OCI-LY1 (cell line): ENCODE results near the gene GANAB.

Experiments used
- H2AFZ ChIP-seq: fragments of 200-600 bp; sonication (generic), shearing (Covaris generic); 2 replicates; pipeline ENCODE4 v1.6.0; 2014; ENCODE audit warnings: antibody characterized with exemption, mild to moderate bottlenecking, low read length
- H3F3A ChIP-seq: fragments of 200-600 bp; sonication (generic), shearing (Covaris generic); 2 replicates; pipeline ENCODE4 v1.6.0; 2014; ENCODE audit warnings: mild to moderate bottlenecking, antibody characterized with exemption, low read length, moderate library complexity; ENCODE audit not compliant: insufficient read depth
- H3K27ac ChIP-seq: fragments of 200-600 bp; sonication (generic); 2 replicates; pipeline ENCODE4 v1.5.1; 2014; ENCODE audit warnings: low read length, mixed run types, mild to moderate bottlenecking, low read depth; ENCODE audit not compliant: poor library complexity, severe bottlenecking
- H3K27me3 ChIP-seq: fragments of 200-600 bp; sonication (generic); 2 replicates; pipeline ENCODE4 v1.6.0; 2014; ENCODE audit warnings: antibody characterized with exemption, mild to moderate bottlenecking, low read length, moderate library complexity; ENCODE audit not compliant: insufficient read depth
- H3K36me3 ChIP-seq: fragments of 200-600 bp; sonication (generic); 2 replicates; pipeline ENCODE4 v1.6.1; 2014; ENCODE audit warnings: mild to moderate bottlenecking, antibody characterized with exemption, low read length, moderate library complexity, mixed read lengths; ENCODE audit not compliant: insufficient read depth
- H3K4me1 ChIP-seq: fragments of 200-600 bp; sonication (generic); 2 replicates; pipeline ENCODE4 v1.5.1; 2014; ENCODE audit warnings: mild to moderate bottlenecking, low read length, moderate library complexity; ENCODE audit not compliant: insufficient read depth, severe bottlenecking
- H3K4me2 ChIP-seq: fragments of 200-600 bp; sonication (generic), shearing (Covaris generic); 2 replicates; pipeline ENCODE4 v1.6.1; 2014; ENCODE audit warnings: low read length
- H3K4me3 ChIP-seq: fragments of 200-600 bp; sonication (generic); 2 replicates; pipeline ENCODE4 v1.5.1; 2014; ENCODE audit warnings: low read length, low read depth, mild to moderate bottlenecking, mixed read lengths; ENCODE audit not compliant: poor library complexity, severe bottlenecking
- H3K79me2 ChIP-seq: fragments of 200-600 bp; shearing (Covaris generic); 2 replicates; pipeline ENCODE4 v1.6.1; 2016; ENCODE audit warnings: mixed run types, low read length, mixed read lengths; ENCODE audit not compliant: insufficient read depth
- H3K9ac ChIP-seq: fragments of 200-600 bp; sonication (generic), shearing (Covaris generic); 2 replicates; pipeline ENCODE4 v1.6.1; 2014; ENCODE audit warnings: mild to moderate bottlenecking, low read length, mixed read lengths
- H3K9me2 ChIP-seq: fragments of 200-600 bp; sonication (generic), shearing (Covaris generic); 2 replicates; pipeline ENCODE4 v1.6.1; 2014; ENCODE audit warnings: low read depth, mild to moderate bottlenecking, low read length, mixed read lengths
- H3K9me3 ChIP-seq: fragments of 200-600 bp; shearing (Covaris generic); 2 replicates; pipeline ENCODE4 v1.6.1; 2014; ENCODE audit warnings: low read length, mixed read lengths
- H4K20me1 ChIP-seq: fragments of 200-600 bp; sonication (generic), shearing (Covaris generic); 2 replicates; pipeline ENCODE4 v1.6.0; 2016; ENCODE audit warnings: mild to moderate bottlenecking, low read length; ENCODE audit not compliant: insufficient read depth
- EZH2 ChIP-seq: fragments of 200-600 bp; sonication (generic), shearing (Covaris generic); IDR thresholded peaks from 2 replicates; pipeline ENCODE4 v1.8.0; 2017; ENCODE audit warnings: borderline replicate concordance, mixed run types, mild to moderate bottlenecking, antibody characterized with exemption, low read length, moderate library complexity, mixed read lengths
- TF ChIP-seq, protein P1 (sequence below): fragments of 200-600 bp; sonication (generic), shearing (Covaris generic); IDR thresholded peaks from 2 replicates; pipeline ENCODE4 v1.5.1; 2017; ENCODE audit warnings: mild to moderate bottlenecking, antibody characterized with exemption, low read length, moderate library complexity, mixed read lengths

GANAB gene

DNA sequence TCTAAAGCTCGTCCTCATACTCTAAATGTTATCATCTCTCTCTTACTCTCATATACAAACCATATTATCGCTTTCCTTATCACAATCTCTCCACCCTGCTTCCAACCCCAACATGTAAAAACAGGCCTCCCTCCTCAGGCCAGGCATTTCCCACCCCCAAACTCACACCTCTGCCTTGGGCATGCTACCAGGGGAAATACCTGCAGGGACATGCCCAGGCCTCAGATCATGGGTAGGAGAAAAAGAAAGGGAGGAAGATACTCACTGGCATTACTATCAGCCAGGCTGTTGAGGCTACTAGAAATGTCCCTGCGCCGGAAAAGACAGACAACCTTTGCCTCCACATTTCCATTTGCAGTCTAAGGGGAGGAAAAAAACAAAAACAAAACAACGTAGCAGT is 46.5 kb downstream of the GANAB start:
- Histone ChIP-seq H3K36me3 (peaks cover 87% of the 10 kb centered on the region), H3K9me2 (no peaks in the 10 kb centered on the region), H3K27me3 (no peaks in the 10 kb centered on the region), H4K20me1 (no peaks in the 10 kb centered on the region), H3K79me2 (peaks cover 27% of the 10 kb centered on the region), H3K27ac (peak overlapping the region; percentile 79), H3K9ac (peak overlapping the region; percentile 100), H3K4me1 (peaks cover 26% of the 10 kb centered on the region), H2AFZ (no peak overlapping the region), H3K4me2 (peak overlapping the region; percentile 94), H3F3A (no peaks in the 10 kb centered on the region), H3K9me3 (no peaks in the 10 kb centered on the region), H3K4me3 (peak overlapping the region; percentile 97)
- TF ChIP-seq, protein P1, sequence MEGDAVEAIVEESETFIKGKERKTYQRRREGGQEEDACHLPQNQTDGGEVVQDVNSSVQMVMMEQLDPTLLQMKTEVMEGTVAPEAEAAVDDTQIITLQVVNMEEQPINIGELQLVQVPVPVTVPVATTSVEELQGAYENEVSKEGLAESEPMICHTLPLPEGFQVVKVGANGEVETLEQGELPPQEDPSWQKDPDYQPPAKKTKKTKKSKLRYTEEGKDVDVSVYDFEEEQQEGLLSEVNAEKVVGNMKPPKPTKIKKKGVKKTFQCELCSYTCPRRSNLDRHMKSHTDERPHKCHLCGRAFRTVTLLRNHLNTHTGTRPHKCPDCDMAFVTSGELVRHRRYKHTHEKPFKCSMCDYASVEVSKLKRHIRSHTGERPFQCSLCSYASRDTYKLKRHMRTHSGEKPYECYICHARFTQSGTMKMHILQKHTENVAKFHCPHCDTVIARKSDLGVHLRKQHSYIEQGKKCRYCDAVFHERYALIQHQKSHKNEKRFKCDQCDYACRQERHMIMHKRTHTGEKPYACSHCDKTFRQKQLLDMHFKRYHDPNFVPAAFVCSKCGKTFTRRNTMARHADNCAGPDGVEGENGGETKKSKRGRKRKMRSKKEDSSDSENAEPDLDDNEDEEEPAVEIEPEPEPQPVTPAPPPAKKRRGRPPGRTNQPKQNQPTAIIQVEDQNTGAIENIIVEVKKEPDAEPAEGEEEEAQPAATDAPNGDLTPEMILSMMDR = no peak
- TF ChIP-seq EZH2 = no peak

DNA sequence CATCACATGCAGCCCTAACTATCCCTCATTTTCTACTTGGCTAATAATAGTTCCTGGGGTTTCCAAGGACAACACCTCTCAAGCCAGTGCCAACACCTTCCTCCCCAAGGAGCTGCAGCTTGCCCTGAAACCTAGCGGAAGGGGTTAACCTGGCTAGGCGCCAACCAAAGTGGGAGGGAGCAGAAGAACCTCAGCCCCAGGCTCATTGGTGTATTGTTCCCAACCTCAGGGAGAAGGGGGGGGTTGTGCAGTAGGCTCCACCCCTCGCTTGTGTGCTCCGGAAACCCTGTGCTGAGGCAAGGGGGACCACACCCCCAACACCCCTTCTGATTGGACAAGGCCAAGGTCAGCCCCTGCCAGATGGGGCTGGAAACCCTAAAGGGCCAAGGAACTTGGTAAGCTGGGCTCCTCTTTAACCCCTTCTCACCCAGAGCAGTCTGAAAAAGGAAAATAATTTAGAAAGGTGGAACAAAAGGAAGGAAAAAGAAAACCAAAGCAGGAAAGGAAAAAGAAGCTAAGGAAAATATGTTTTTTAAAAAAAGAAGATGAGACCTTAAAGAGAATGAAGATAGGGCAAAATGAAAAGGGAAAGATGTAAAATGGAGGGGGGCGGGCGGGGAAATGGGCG is 47.2 kb downstream of the GANAB start:
- H3K4me1 ChIP-seq = peaks cover 26% of the 10 kb centered on the region
- peaks cover 27% of the 10 kb centered on the region for H3K79me2 ChIP-seq
- no peaks in the 10 kb centered on the region for H3K9me2 ChIP-seq
- peak overlapping the region; percentile 100 for H3K9ac ChIP-seq
- H3K4me3 ChIP-seq = peak overlapping the region; percentile 97
- H3K27me3 ChIP-seq = no peaks in the 10 kb centered on the region
- no peaks in the 10 kb centered on the region for H3K9me3 ChIP-seq
- peak overlapping the region; percentile 94 for H3K4me2 ChIP-seq
- TF ChIP-seq EZH2 = no peak
- TF ChIP-seq, protein P1 = no peak
- peak overlapping the region; percentile 79 for H3K27ac ChIP-seq
- no peaks in the 10 kb centered on the region for H3F3A ChIP-seq
- no peak overlapping the region for H2AFZ ChIP-seq
- H3K36me3 ChIP-seq = peaks cover 91% of the 10 kb centered on the region
- H4K20me1 ChIP-seq = no peaks in the 10 kb centered on the region

DNA sequence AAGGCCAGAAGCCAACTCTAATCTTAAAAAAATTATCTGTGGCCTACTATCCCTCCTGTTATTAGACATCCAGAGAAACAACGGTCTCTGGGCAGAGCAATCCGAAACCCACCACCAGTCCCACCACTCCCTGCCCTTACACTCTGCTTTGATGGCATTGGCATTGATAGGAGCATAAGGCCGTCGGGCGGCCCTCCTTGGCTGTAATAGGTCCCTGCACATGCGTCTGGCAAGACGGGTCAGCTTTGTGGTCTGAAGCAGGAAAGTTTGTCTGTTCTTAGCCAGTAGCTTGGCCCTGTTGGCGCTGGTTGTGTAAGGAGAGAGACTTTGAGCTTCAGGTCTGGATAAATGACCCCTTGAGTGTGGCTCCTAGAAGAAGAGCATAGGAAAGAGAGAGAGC is 51.3 kb downstream of the GANAB start:
- H3K27me3 ChIP-seq = no peaks in the 10 kb centered on the region
- H3F3A ChIP-seq = no peaks in the 10 kb centered on the region
- H3K36me3 ChIP-seq = peaks cover 76% of the 10 kb centered on the region
- no peaks in the 10 kb centered on the region for H3K9me3 ChIP-seq
- no peak overlapping the region for H3K4me2 ChIP-seq
- TF ChIP-seq, protein P1 = no peak
- TF ChIP-seq EZH2 = no peak
- H3K4me1 ChIP-seq = peaks cover 41% of the 10 kb centered on the region
- no peaks in the 10 kb centered on the region for H3K9me2 ChIP-seq
- no peak overlapping the region for H3K27ac ChIP-seq
- no peak overlapping the region for H2AFZ ChIP-seq
- H3K79me2 ChIP-seq = peaks cover 23% of the 10 kb centered on the region
- no peak overlapping the region for H3K4me3 ChIP-seq
- H3K9ac ChIP-seq = no peak overlapping the region
- no peaks in the 10 kb centered on the region for H4K20me1 ChIP-seq
